GM13977 (cell line): ENCODE data around the gene PLCB1.

ENCODE experiments used
- DNase-seq: peaks from one replicate; pipeline ENCODE4 v3.0.0; 2012; ENCODE audit warnings: low spot score
- CTCF ChIP-seq: IDR thresholded peaks from 2 replicates; pipeline ENCODE4 v1.5.1; 2012; ENCODE audit warnings: mild to moderate bottlenecking, control low read depth; ENCODE audit not compliant: insufficient read depth; ENCODE audit errors: extremely low read depth, missing control alignments
- in situ Hi-C: fragments of 300-500 bp; cut with MboI; formaldehyde crosslinking; loops from one replicate; pipeline ENCODE4 v1.12.0; 2022; ENCODE audit warnings: low sequenced_read_pairs, low pct_unique_long_range_greater_than_20kb, mixed read lengths, inconsistent platforms; ENCODE audit not compliant: unreplicated experiment

The PLCB1 gene

GRCh38 chr20:8404912-8405635 is 273.0 kb downstream of the PLCB1 start:
- in situ Hi-C loops = no loop called here
- TF ChIP-seq CTCF = no peak
- no peak for DNase-seq

GRCh38 chr20:8406391-8406790 is 274.3 kb downstream of the PLCB1 start:
- in situ Hi-C loops = no loop called here
- no peak for DNase-seq
- no peak for TF ChIP-seq CTCF

DNA sequence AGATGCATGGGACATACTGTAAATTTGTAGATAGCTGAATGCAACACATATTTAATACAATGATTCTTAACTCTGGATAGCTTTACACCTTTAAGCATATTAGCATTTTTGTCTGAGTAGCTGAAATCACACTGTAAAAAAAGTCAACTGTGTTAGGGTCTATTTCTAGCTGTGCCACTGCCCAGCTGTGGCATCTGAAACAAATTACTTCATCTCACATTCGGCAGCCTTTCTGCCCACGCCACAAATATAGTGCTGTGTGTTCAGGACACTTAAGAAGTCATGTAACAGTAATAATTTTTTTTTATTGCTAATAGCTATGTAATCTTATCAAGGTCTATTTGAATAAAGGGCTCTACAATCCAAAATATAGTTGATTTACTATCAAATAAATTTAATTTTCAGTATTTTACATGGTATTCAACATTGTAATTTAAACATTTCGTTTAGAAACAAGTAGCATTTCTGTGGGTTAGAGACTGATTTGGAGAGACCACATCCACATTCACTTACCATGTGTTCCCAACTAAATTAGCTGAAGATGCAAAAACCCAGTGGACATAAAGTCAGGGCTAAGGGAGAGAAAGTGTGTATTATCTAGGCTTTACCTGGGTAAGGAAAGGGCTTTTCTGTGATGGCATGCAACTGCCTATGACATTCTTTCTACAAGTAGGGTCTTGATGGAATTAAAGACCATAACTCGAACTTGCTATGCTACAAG is 276.7 kb downstream of the PLCB1 start:
- in situ Hi-C loops = no loop called here
- no peak for TF ChIP-seq CTCF
- DNase-seq = no peak

GRCh38 chr20:8413691-8414090 is 281.6 kb downstream of the PLCB1 start:
- no peak for TF ChIP-seq CTCF
- DNase-seq = no peak
- in situ Hi-C loops = no loop called here

DNA sequence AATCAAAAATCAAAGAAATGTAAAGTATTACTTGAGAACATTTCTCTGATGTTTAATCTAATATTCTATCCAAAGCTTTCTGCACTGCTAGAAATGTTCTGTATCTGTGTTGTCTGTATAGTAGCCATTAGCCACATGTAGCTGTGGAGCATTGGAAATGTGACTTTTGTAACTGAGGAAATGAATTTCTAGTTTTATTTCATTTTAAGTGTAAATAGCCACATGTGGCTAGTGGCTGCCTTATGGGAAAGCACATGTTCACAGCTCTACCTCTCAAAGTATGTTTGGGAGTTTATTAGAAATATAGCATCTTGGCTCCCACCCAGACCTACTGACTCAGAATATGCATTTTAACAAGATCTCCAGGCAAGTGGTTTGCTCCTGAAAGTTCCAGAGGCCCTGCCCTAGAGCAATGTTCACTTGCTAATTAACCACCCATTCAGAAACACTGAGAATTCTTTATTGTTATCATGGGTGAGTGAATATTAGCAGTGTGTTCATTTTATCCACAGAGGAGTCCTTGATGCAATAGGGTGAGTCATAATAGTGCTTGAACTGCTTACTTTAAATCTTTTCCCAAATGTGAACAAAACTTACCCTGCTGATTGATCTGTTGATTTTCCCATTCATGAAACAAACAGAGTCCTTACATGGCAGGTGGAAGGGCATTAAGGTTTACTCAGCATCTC is 282.7 kb downstream of the PLCB1 start:
- no peak for DNase-seq
- TF ChIP-seq CTCF = no peak
- in situ Hi-C loops = no loop called here

DNA sequence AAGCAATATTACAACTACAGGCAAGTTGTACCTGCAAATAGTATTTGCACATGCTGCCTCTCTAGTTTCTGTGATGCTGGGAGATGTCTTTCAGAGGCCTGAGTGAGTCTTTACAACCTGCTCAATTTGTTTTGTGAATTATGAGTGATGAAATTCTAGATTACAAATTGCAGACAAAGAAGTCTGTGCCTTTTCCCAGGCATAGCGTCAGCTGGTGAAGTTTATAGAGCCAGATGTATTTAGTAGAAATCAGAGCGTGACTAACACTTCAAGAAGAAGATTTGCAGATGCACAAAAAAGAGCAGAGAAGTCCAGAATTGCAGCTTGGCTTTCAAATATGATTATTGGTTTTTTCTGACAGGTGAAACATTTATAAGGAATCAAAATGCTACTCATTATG is 289.9 kb downstream of the PLCB1 start:
- DNase-seq = no peak
- in situ Hi-C loops = no loop called here
- TF ChIP-seq CTCF = no peak
